Measurements from ENCODE around the gene WDR1. TPM values are rescaled to one million over a fixed set of nuclear protein-coding genes. Genes with fewer than 3 reads are reported as not detected.

The WDR1 gene
- total RNA-seq, 2 experiments from 2014 or later: 77.6 to 152 TPM

DNA sequence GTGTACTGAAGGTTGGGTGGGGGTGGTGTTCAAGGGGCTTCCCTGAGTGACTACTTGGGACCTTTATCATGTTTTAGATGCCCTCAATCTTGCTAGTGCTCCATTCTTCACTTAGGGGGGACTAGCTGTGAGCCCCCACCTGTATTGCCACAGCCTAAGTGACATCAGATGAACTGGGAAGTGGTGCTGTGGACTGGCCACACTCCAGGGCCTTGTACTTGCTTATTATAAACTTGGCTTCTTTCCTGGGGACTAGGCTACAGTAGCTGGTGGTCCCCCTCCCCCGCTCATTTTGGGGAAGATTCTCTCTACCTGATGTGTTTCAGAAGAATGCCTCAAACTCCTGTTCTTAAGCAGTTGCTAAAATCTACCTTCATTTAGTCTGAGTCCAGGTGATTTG is 46.7 kb upstream of the WDR1 start:
- H3K36me3 ChIP-seq (ENCODE audit: insufficient read depth, low read length): no peaks in the 10 kb centered on the region
- no peak overlapping the region for H3K4me3 ChIP-seq (ENCODE audit: low read depth, low read length, poor library complexity, severe bottlenecking)
- H3K27ac ChIP-seq (ENCODE audit: low read depth, low read length, poor library complexity, severe bottlenecking): no peak overlapping the region
- no peak overlapping the region for H2AFZ ChIP-seq (ENCODE audit: low read length)
- POLR2A ChIA-PET: interaction anchor here (0.6 to 0.8 kb wide), 2 partner anchors 46 to 120 kb away, joined by 4 to 6 read pairs; no protein-coding TSS in a partner anchor
- no peaks in the 10 kb centered on the region for H3K4me1 ChIP-seq (ENCODE audit: insufficient read depth, low read length, poor library complexity, severe bottlenecking)
- H3K4me2 ChIP-seq (ENCODE audit: low read length): no peak overlapping the region
- H3K9me2 ChIP-seq (ENCODE audit: insufficient read depth, low read length): no peaks in the 10 kb centered on the region
- CTCF ChIA-PET (ENCODE audit: unreplicated experiment): no interaction called here
- intact Hi-C loops (cut with micrococcal nuclease; ENCODE audit: unreplicated experiment): no loop called here
- DNase-seq (ENCODE audit: low spot score): no peak
- H3K9me3 ChIP-seq (ENCODE audit: low read length): no peaks in the 10 kb centered on the region
- H4K20me1 ChIP-seq (ENCODE audit: insufficient read depth, low read length): no peaks in the 10 kb centered on the region
- no peak for TF ChIP-seq EZH2phosphoT487 (IDR thresholded peaks at IDR 0.05; ENCODE audit: borderline replicate concordance, low read depth, low read length)
- TF ChIP-seq, protein P1, sequence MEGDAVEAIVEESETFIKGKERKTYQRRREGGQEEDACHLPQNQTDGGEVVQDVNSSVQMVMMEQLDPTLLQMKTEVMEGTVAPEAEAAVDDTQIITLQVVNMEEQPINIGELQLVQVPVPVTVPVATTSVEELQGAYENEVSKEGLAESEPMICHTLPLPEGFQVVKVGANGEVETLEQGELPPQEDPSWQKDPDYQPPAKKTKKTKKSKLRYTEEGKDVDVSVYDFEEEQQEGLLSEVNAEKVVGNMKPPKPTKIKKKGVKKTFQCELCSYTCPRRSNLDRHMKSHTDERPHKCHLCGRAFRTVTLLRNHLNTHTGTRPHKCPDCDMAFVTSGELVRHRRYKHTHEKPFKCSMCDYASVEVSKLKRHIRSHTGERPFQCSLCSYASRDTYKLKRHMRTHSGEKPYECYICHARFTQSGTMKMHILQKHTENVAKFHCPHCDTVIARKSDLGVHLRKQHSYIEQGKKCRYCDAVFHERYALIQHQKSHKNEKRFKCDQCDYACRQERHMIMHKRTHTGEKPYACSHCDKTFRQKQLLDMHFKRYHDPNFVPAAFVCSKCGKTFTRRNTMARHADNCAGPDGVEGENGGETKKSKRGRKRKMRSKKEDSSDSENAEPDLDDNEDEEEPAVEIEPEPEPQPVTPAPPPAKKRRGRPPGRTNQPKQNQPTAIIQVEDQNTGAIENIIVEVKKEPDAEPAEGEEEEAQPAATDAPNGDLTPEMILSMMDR (conservative IDR thresholded peaks at IDR 0.05; ENCODE audit: low read length): no peak
- H3K79me2 ChIP-seq (ENCODE audit: insufficient read depth, low read depth, low read length): no peaks in the 10 kb centered on the region
- BruUV-seq (replicated peaks): no TSS peak

DNA sequence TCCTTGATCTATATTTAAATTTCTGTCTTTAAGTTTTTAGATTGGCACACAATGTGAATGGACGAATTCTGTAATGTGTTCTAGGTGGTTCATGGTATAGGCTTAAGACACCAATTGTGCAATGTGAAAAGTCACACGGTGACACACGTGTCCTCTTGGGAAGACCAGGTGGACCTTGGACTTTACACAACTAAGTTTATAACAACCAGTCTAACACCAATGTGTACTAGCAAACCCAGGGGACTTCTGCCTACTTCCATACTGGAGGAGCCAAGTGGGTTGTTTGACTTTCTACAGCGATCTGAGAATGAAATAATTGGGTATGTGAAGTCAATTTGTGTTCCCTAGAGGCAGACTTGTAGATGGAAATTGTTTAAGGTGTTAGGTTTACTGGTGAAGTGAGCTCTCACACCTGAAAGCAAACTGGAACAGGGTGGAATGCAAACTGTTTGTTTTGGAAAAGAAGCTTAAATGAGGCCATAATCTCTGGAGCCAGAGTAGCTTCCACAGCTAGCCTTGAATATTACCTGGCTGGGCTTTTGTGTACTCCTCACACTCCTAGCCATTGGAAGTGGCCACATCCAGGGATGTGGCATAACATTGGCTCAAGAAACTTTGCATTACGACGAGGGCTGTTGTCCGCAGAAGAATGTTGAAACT is 45.9 kb upstream of the WDR1 start:
- no peak overlapping the region for H3K27ac ChIP-seq (ENCODE audit: low read depth, low read length, poor library complexity, severe bottlenecking)
- no peak overlapping the region for H3K4me2 ChIP-seq (ENCODE audit: low read length)
- intact Hi-C loops (cut with micrococcal nuclease; ENCODE audit: unreplicated experiment): no loop called here
- ChIA-PET CTCF (ENCODE audit: unreplicated experiment) (no interaction called here), POLR2A (interaction anchor here (0.6 to 0.8 kb wide), 2 partner anchors 45 to 119 kb away, joined by 4 to 6 read pairs; no protein-coding TSS in a partner anchor)
- no peaks in the 10 kb centered on the region for H3K9me2 ChIP-seq (ENCODE audit: insufficient read depth, low read length)
- H2AFZ ChIP-seq (ENCODE audit: low read length): no peak overlapping the region
- H3K36me3 ChIP-seq (ENCODE audit: insufficient read depth, low read length): no peaks in the 10 kb centered on the region
- DNase-seq (ENCODE audit: low spot score): no peak
- no peaks in the 10 kb centered on the region for H3K9me3 ChIP-seq (ENCODE audit: low read length)
- no peaks in the 10 kb centered on the region for H3K4me1 ChIP-seq (ENCODE audit: insufficient read depth, low read length, poor library complexity, severe bottlenecking)
- no peak overlapping the region for H3K4me3 ChIP-seq (ENCODE audit: low read depth, low read length, poor library complexity, severe bottlenecking)
- H4K20me1 ChIP-seq (ENCODE audit: insufficient read depth, low read length): no peaks in the 10 kb centered on the region
- no TSS peak for BruUV-seq (replicated peaks)
- TF ChIP-seq, protein P1 (conservative IDR thresholded peaks at IDR 0.05; ENCODE audit: low read length): no peak
- no peak for TF ChIP-seq EZH2phosphoT487 (IDR thresholded peaks at IDR 0.05; ENCODE audit: borderline replicate concordance, low read depth, low read length)
- H3K79me2 ChIP-seq (ENCODE audit: insufficient read depth, low read depth, low read length): no peaks in the 10 kb centered on the region

DNA sequence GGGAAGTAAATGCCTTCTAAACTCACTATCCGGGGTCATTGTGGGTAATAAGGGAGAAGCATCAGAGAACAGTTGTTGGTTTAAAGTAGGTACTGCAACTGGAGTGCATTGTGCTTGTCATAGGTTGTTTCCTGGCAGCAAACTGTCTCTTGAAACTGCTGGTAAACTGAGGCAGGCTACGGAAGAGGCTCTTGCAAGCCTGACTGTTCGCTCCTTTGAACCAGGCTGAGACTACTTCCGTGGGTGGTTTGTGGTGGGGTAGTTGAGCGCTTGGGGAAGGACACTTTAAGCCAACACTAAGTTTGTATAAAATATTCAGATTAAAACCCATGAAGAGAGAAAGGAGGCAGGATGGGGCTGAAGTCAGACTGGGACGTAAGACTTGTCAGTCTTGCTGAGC is 45.2 kb upstream of the WDR1 start:
- no peaks in the 10 kb centered on the region for H3K9me2 ChIP-seq (ENCODE audit: insufficient read depth, low read length)
- no peak overlapping the region for H3K4me3 ChIP-seq (ENCODE audit: low read depth, low read length, poor library complexity, severe bottlenecking)
- no peaks in the 10 kb centered on the region for H3K36me3 ChIP-seq (ENCODE audit: insufficient read depth, low read length)
- DNase-seq (ENCODE audit: low spot score): no peak
- no peaks in the 10 kb centered on the region for H3K79me2 ChIP-seq (ENCODE audit: insufficient read depth, low read depth, low read length)
- CTCF ChIA-PET (ENCODE audit: unreplicated experiment): no interaction called here
- intact Hi-C loops (cut with micrococcal nuclease; ENCODE audit: unreplicated experiment): no loop called here
- H3K27ac ChIP-seq (ENCODE audit: low read depth, low read length, poor library complexity, severe bottlenecking): no peak overlapping the region
- TF ChIP-seq, protein P1 (conservative IDR thresholded peaks at IDR 0.05; ENCODE audit: low read length): no peak
- no peak for TF ChIP-seq EZH2phosphoT487 (IDR thresholded peaks at IDR 0.05; ENCODE audit: borderline replicate concordance, low read depth, low read length)
- H3K4me2 ChIP-seq (ENCODE audit: low read length): no peak overlapping the region
- no TSS peak for BruUV-seq (replicated peaks)
- H3K4me1 ChIP-seq (ENCODE audit: insufficient read depth, low read length, poor library complexity, severe bottlenecking): no peaks in the 10 kb centered on the region
- POLR2A ChIA-PET: no interaction called here
- H2AFZ ChIP-seq (ENCODE audit: low read length): no peak overlapping the region
- H3K9me3 ChIP-seq (ENCODE audit: low read length): no peaks in the 10 kb centered on the region
- H4K20me1 ChIP-seq (ENCODE audit: insufficient read depth, low read length): no peaks in the 10 kb centered on the region
